ENCODE measurements around the gene SNAP25. TPM values are rescaled to one million over a fixed set of nuclear protein-coding genes. Genes with fewer than 3 reads are reported as not detected.

The SNAP25 gene
- 3.6 TPM for polyA plus RNA-seq (ENCODE audit: insufficient read length)

- DNase-seq (ENCODE audit: low read depth): peak; percentile 8
Observed at GRCh38 chr20:10218536-10219451, at the start of gene SNAP25. TSS of gene SNAP25 (plus strand) at chr20:10218830. CDS start at chr20:10275492, 56,662 bp downstream.

GRCh38 chr20:10169752-10170151, 48.9 kb upstream of the SNAP25 start:
- DNase-seq (ENCODE audit: low read depth): no peak

- DNase-seq (ENCODE audit: low read depth): no peak
Observed at GRCh38 chr20:10170261-10170660, 48.4 kb upstream of the SNAP25 start.

GRCh38 chr20:10171864-10172751, 46.5 kb upstream of the SNAP25 start:
- no peak for DNase-seq (ENCODE audit: low read depth)

- DNase-seq (ENCODE audit: low read depth): no peak
Observed at GRCh38 chr20:10172998-10173655, 45.5 kb upstream of the SNAP25 start.

- DNase-seq (ENCODE audit: low read depth): no peak
Observed at GRCh38 chr20:10174400-10174799, 44.2 kb upstream of the SNAP25 start.

- no peak for DNase-seq (ENCODE audit: low read depth)
Observed at GRCh38 chr20:10177326-10177725, 41.3 kb upstream of the SNAP25 start.

- no peak for DNase-seq (ENCODE audit: low read depth)
Observed at GRCh38 chr20:10178091-10178490, 40.5 kb upstream of the SNAP25 start.

- no peak for DNase-seq (ENCODE audit: low read depth)
Observed at GRCh38 chr20:10178727-10179313, 39.8 kb upstream of the SNAP25 start.

GRCh38 chr20:10179574-10180298, 38.9 kb upstream of the SNAP25 start:
- DNase-seq (ENCODE audit: low read depth): no peak

- no peak for DNase-seq (ENCODE audit: low read depth)
Observed at GRCh38 chr20:10180651-10181235, 37.9 kb upstream of the SNAP25 start.

GRCh38 chr20:10185741-10186558, 32.7 kb upstream of the SNAP25 start:
- no peak for DNase-seq (ENCODE audit: low read depth)

- DNase-seq (ENCODE audit: low read depth): no peak
Observed at GRCh38 chr20:10190456-10190855, 28.2 kb upstream of the SNAP25 start.

- DNase-seq (ENCODE audit: low read depth): no peak
Observed at GRCh38 chr20:10192171-10192570, 26.5 kb upstream of the SNAP25 start.

- DNase-seq (ENCODE audit: low read depth): no peak
Observed at GRCh38 chr20:10194166-10194565, 24.5 kb upstream of the SNAP25 start.

- DNase-seq (ENCODE audit: low read depth): no peak
Observed at GRCh38 chr20:10200330-10200729, 18.3 kb upstream of the SNAP25 start.

- no peak for DNase-seq (ENCODE audit: low read depth)
Observed at GRCh38 chr20:10201321-10201870, 17.2 kb upstream of the SNAP25 start.

- no peak for DNase-seq (ENCODE audit: low read depth)
Observed at GRCh38 chr20:10209091-10209490, 9.5 kb upstream of the SNAP25 start.

- no peak for DNase-seq (ENCODE audit: low read depth)
Observed at GRCh38 chr20:10213526-10213925, 5.1 kb upstream of the SNAP25 start.
